HEK293 (cell line): ENCODE results near the gene TENT4B.

ENCODE experiments used
- FEZF1 ChIP-seq: fragments of 450-650 bp; formaldehyde crosslinking; IDR thresholded peaks from 2 replicates; pipeline ENCODE4 v1.5.1; 2016; ENCODE audit warnings: missing biosample characterization, missing genetic modification characterization
- KLF16 ChIP-seq: fragments of 450-650 bp; formaldehyde crosslinking; IDR thresholded peaks from 2 replicates; pipeline ENCODE4 v1.5.1; 2017; ENCODE audit warnings: missing biosample characterization, missing genetic modification characterization
- SP3 ChIP-seq: fragments of 450-650 bp; formaldehyde crosslinking; IDR thresholded peaks from 2 replicates; pipeline ENCODE4 v1.5.1; 2016; ENCODE audit warnings: missing biosample characterization, missing genetic modification characterization
- ZBTB49 ChIP-seq: fragments of 450-650 bp; formaldehyde crosslinking; IDR thresholded peaks from 2 replicates; pipeline ENCODE4 v1.5.1; 2016; ENCODE audit warnings: missing biosample characterization, missing genetic modification characterization, low read depth
- ZNF280C ChIP-seq: fragments of 450-650 bp; formaldehyde crosslinking; IDR thresholded peaks from 2 replicates; pipeline ENCODE4 v1.5.1; 2016; ENCODE audit warnings: missing biosample characterization, missing genetic modification characterization
- ZNF311 ChIP-seq: fragments of 450-650 bp; formaldehyde crosslinking; IDR thresholded peaks from 2 replicates; pipeline ENCODE4 v1.5.1; 2017; ENCODE audit warnings: missing biosample characterization, missing genetic modification characterization, borderline replicate concordance
- ZNF518A ChIP-seq: fragments of 450-650 bp; formaldehyde crosslinking; conservative IDR thresholded peaks from 2 replicates; pipeline ENCODE4 v1.5.1; 2016; ENCODE audit warnings: low read depth, missing biosample characterization, missing genetic modification characterization

- TF ChIP-seq ZNF280C (no peak), ZBTB49 (tag by site-specific recombination) (no peak), FEZF1 (tag by site-specific recombination) (no peak), ZNF518A (no peak), SP3 (tag by site-specific recombination) (no peak), ZNF311 (no peak), KLF16 (tag by site-specific recombination) (no peak)
These were observed 48.7 kb downstream of the TENT4B start for GRCh38 chr16:50201787-50202186.
